K562 (cell line): ENCODE measurements around the gene FAM174C. TPM values are rescaled to one million over a fixed set of nuclear protein-coding genes. Genes with fewer than 3 reads are reported as not detected.
A peak's percentile ranks its signal among the peaks of the same experiment; 100 is the strongest.

Experiments
- ATF2 ChIP-seq: sonication (generic); formaldehyde crosslinking; IDR thresholded peaks from 2 replicates; pipeline ENCODE4 v1.8.1; 2022; ENCODE audit warnings: missing genetic modification reagents
- BACH1 ChIP-seq: fragments of 200-800 bp; sonication (Bioruptor generic); IDR thresholded peaks from 2 replicates; pipeline ENCODE4 v1.6.1; 2016; ENCODE audit warnings: missing genetic modification characterization, missing compliant biosample characterization
- BDP1 ChIP-seq: IDR thresholded peaks from 3 replicates; pipeline ENCODE4 v1.6.1; 2011; ENCODE audit not compliant: insufficient read length, insufficient read depth
- DLX4 ChIP-seq: fragments of 250-450 bp; sonication (Bioruptor Pico); IDR thresholded peaks from 2 replicates; pipeline ENCODE4 v1.6.1; 2021; ENCODE audit warnings: mild to moderate bottlenecking
- EGR1 ChIP-seq: fragments of 450-650 bp; conservative IDR thresholded peaks from 2 replicates; pipeline ENCODE4 v1.6.1; 2017; ENCODE audit warnings: mild to moderate bottlenecking
- ELF1 ChIP-seq: fragments of 200-800 bp; sonication (Bioruptor generic); IDR thresholded peaks from 2 replicates; pipeline ENCODE4 v1.6.1; 2016; ENCODE audit warnings: missing genetic modification characterization, missing compliant biosample characterization
- LARP7 ChIP-seq: fragments of 450-650 bp; IDR thresholded peaks from 2 replicates; pipeline ENCODE4 v1.6.1; 2016
- MEIS2 ChIP-seq: fragments of 450-650 bp; IDR thresholded peaks from 2 replicates; pipeline ENCODE4 v1.6.1; 2014; ENCODE audit warnings: mild to moderate bottlenecking; ENCODE audit not compliant: partially characterized antibody
- MTA3 ChIP-seq: fragments of 450-650 bp; formaldehyde crosslinking; IDR thresholded peaks from 2 replicates; pipeline ENCODE4 v1.6.1; 2017; ENCODE audit warnings: mild to moderate bottlenecking, borderline replicate concordance
- PHF20 ChIP-seq: fragments of 450-650 bp; IDR thresholded peaks from 2 replicates; pipeline ENCODE4 v1.6.1; 2018; ENCODE audit not compliant: partially characterized antibody
- RFX1 ChIP-seq: fragments of 450-650 bp; IDR thresholded peaks from 2 replicates; pipeline ENCODE4 v1.6.1; 2016; ENCODE audit warnings: mild to moderate bottlenecking, moderate library complexity
- SP2 ChIP-seq: IDR thresholded peaks from 2 replicates; pipeline ENCODE4 v1.6.1; 2011; ENCODE audit warnings: mild to moderate bottlenecking, low read depth, low read length, moderate library complexity; ENCODE audit not compliant: poor library complexity, severe bottlenecking; ENCODE audit errors: extremely low read depth
- UBTF ChIP-seq, 2 experiments: IDR thresholded peaks; 2 replicates each; pipeline ENCODE4 v1.6.1; 2012; ENCODE audit warnings: improper control_type of control experiment in 2 of 2, low read depth in 2 of 2, low read length in 2 of 2, borderline replicate concordance in 1 of 2
- ZBED1 ChIP-seq: IDR thresholded peaks from 2 replicates; pipeline ENCODE4 v1.6.1; 2014
- ZBTB1 ChIP-seq: sonication (generic); formaldehyde crosslinking; IDR thresholded peaks from 2 replicates; pipeline ENCODE4 v1.8.1; 2023; ENCODE audit warnings: missing genetic modification reagents, low read depth, mild to moderate bottlenecking, borderline replicate concordance
- ZNF140 ChIP-seq: fragments of 250-450 bp; sonication (Bioruptor Pico); IDR thresholded peaks from 2 replicates; pipeline ENCODE4 v1.8.0; 2021; ENCODE audit warnings: moderate library complexity, mild to moderate bottlenecking, inconsistent platforms
- ZNF324 ChIP-seq: fragments of 250-450 bp; sonication (Bioruptor Pico); IDR thresholded peaks from 2 replicates; pipeline ENCODE4 v1.4.0; 2020; ENCODE audit warnings: mild to moderate bottlenecking
- ZNF407 ChIP-seq: fragments of 450-650 bp; IDR thresholded peaks from 2 replicates; pipeline ENCODE4 v1.6.1; 2016; ENCODE audit warnings: low read depth
- ZNF696 ChIP-seq: fragments of 250-450 bp; sonication (Bioruptor Pico); conservative IDR thresholded peaks from 2 replicates; pipeline ENCODE4 v1.4.0; 2020; ENCODE audit warnings: mild to moderate bottlenecking, moderate library complexity
- polyA plus RNA-seq, 8 experiments: library from polyadenylated mRNA; depleted of rRNA in 4 of 8; stranded (reverse) in 5 of 8; unstranded in 3 of 8; fragments of >200 nt; fragmentation: Nextera tagmentation in 2 of 8; fragmentation: Illumina TruSeq in 1 of 8; extraction: Ambion mirVana in 2 of 8; extraction: Trizol in 1 of 8; gene quantifications; 2 replicates each; pipeline versions ENCODE4 v1.2.1 to v1.2.3, GENCODE V29; 2011 to 2014; ENCODE audit warnings: inconsistent platforms in 1 of 8, missing spikeins in 1 of 8
- total RNA-seq, 7 experiments: library from RNA; depleted of rRNA in 6 of 7; stranded (reverse); fragments of >200 nt in 6 of 7; fragmentation: Illumina TruSeq in 2 of 7; extraction: Trizol in 2 of 7; gene quantifications; 2 replicates each; pipeline versions ENCODE4 v1.2.1 to v1.2.3, GENCODE V29; 2011 to 2021; ENCODE audit warnings: low replicate concordance in 1 of 7

FAM174C gene
- total and polyA plus RNA-seq, 9 of the 15 experiments (the other 6 are each of a cell fraction or from before 2014, with no cell fraction given), result 0.66 to 89.6 (median 20.3) TPM

GRCh38 chr19:1307320-1307719 lies 32.0 kb downstream of the FAM174C start (continued):
- TF ChIP-seq ZNF696 (CRISPR knock-in tag) (no peak), EGR1 (peak; percentile 78), SP2 (no peak), BACH1 (no peak), ZBED1 (no peak), ATF2 (no peak), ZNF324 (CRISPR knock-in tag) (no peak), ZBTB1 (CRISPR knock-in tag) (no peak), ZNF407 (no peak), MEIS2 (peak; percentile 28), ELF1 (tag) (peak; percentile 80), LARP7 (no peak), MTA3 (no peak), RFX1 (no peak), ZNF140 (CRISPR knock-in tag) (no peak), PHF20 (peak; percentile 54), DLX4 (CRISPR knock-in tag) (no peak), BDP1 (no peak), UBTF (IDR thresholded peaks at IDR 0.05; ENCODE audit: borderline replicate concordance in 1 of 2, low read depth in 2 of 2, low read length in 2 of 2) (peak; percentile 96 to 99)
